ENCODE measurements around the gene SLC25A22.

The SLC25A22 gene

DNA sequence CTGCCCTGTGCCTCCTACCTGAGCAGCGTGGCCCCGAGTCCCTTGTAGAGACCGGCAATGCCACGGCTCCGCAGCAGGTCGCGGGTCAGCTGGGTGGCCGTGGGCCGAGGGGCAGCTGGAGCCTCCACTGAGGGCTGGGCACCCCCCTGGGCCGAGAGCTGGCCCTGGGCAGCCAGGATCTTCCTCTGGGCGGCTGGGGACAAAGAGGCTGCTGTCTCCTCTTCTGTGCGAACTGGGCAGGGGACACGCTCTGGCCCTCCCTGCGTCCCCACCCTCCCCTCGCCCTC, 5.6 kb downstream of the SLC25A22 start:
- no peaks in the 10 kb centered on the region for H3K9me2 ChIP-seq (ENCODE audit: low read depth, low read length)
- no peak overlapping the region for H2AFZ ChIP-seq (ENCODE audit: low read length)
- H3K27me3 ChIP-seq (ENCODE audit: insufficient read depth, low read length): no peaks in the 10 kb centered on the region; the same call in 1 of the 2 replicates
- no peaks in the 10 kb centered on the region for H3K9me3 ChIP-seq (ENCODE audit: low read length)
- H3K36me3 ChIP-seq (ENCODE audit: insufficient read depth, low read length): peaks cover 9% of the 10 kb centered on the region; the same call in 1 of the 2 replicates
- no peaks in the 10 kb centered on the region for H3K79me2 ChIP-seq (ENCODE audit: insufficient read depth, low read length)
- peaks cover 46% of the 10 kb centered on the region for H3K4me1 ChIP-seq (ENCODE audit: insufficient read depth, low read length, severe bottlenecking)
- H4K20me1 ChIP-seq (ENCODE audit: insufficient read depth, low read length): no peaks in the 10 kb centered on the region
- TF ChIP-seq, protein P1, sequence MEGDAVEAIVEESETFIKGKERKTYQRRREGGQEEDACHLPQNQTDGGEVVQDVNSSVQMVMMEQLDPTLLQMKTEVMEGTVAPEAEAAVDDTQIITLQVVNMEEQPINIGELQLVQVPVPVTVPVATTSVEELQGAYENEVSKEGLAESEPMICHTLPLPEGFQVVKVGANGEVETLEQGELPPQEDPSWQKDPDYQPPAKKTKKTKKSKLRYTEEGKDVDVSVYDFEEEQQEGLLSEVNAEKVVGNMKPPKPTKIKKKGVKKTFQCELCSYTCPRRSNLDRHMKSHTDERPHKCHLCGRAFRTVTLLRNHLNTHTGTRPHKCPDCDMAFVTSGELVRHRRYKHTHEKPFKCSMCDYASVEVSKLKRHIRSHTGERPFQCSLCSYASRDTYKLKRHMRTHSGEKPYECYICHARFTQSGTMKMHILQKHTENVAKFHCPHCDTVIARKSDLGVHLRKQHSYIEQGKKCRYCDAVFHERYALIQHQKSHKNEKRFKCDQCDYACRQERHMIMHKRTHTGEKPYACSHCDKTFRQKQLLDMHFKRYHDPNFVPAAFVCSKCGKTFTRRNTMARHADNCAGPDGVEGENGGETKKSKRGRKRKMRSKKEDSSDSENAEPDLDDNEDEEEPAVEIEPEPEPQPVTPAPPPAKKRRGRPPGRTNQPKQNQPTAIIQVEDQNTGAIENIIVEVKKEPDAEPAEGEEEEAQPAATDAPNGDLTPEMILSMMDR (IDR thresholded peaks at IDR 0.05; ENCODE audit: low read length): no peak
- no peak for TF ChIP-seq EZH2 (IDR thresholded peaks at IDR 0.05; ENCODE audit: borderline replicate concordance, low read length)
- H3F3A ChIP-seq (ENCODE audit: insufficient read depth, low read length): no peaks in the 10 kb centered on the region
- H3K9ac ChIP-seq (ENCODE audit: low read length): no peak overlapping the region
- H3K27ac ChIP-seq (ENCODE audit: low read depth, low read length, poor library complexity, severe bottlenecking): no peak overlapping the region
- no peak overlapping the region for H3K4me2 ChIP-seq (ENCODE audit: low read length)
- H3K4me3 ChIP-seq (ENCODE audit: low read depth, low read length, poor library complexity, severe bottlenecking): no peak overlapping the region

DNA sequence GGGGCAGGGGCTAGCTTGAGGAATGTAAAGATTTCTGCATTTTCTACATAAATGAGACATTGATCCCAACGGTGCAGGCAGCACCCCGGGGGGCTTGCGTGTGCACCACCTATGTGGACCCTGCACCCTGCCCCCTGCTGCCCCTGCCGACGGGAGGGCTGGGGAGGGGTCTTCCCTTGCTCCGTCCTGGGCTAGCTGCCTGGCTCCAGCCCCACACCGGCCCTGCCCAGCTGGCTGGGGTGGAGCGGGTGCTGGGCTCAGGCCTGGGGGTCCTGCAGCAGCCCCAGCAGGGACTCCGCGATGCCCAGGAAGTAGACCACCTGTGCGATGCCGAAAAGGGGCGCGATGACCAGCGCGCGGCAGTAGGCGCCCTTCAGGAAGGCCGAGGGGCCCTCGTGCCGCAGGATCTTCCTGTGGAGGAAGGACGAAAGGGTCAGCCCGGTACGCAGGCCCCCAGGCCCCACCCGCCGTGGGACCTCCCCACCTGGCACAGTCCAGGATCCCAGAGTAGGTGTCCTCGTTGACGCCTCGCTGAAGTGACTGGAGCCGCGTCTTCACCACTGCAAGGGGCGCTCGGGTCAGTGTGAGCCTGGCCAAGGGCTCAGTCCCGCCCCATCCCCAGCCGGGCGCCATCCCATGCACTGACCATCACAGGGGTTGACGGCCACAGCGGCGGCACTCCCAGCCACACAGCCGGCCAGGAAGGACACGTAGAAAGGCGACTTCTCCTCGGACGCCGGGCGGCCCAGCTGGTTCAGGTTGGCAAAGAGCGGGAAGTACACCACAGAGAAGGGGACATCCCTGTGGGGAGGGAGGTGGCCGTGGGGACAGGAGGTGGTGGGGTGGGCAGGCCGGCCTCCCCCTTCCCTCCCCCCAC, 6.2 kb downstream of the SLC25A22 start:
- Histone ChIP-seq H3K79me2 (ENCODE audit: insufficient read depth, low read length) (no peaks in the 10 kb centered on the region), H3K4me1 (ENCODE audit: insufficient read depth, low read length, severe bottlenecking) (peaks cover 46% of the 10 kb centered on the region), H4K20me1 (ENCODE audit: insufficient read depth, low read length) (no peaks in the 10 kb centered on the region), H3K9me3 (ENCODE audit: low read length) (no peaks in the 10 kb centered on the region), H2AFZ (ENCODE audit: low read length) (no peak overlapping the region), H3F3A (ENCODE audit: insufficient read depth, low read length) (no peaks in the 10 kb centered on the region), H3K27me3 (ENCODE audit: insufficient read depth, low read length) (no peaks in the 10 kb centered on the region; the same call in 1 of the 2 replicates), H3K9me2 (ENCODE audit: low read depth, low read length) (no peaks in the 10 kb centered on the region), H3K27ac (ENCODE audit: low read depth, low read length, poor library complexity, severe bottlenecking) (no peak overlapping the region), H3K36me3 (ENCODE audit: insufficient read depth, low read length) (peaks cover 9% of the 10 kb centered on the region; the same call in 1 of the 2 replicates), H3K4me2 (ENCODE audit: low read length) (no peak overlapping the region), H3K4me3 (ENCODE audit: low read depth, low read length, poor library complexity, severe bottlenecking) (no peak overlapping the region), H3K9ac (ENCODE audit: low read length) (no peak overlapping the region)
- TF ChIP-seq, protein P1 (IDR thresholded peaks at IDR 0.05; ENCODE audit: low read length): no peak
- no peak for TF ChIP-seq EZH2 (IDR thresholded peaks at IDR 0.05; ENCODE audit: borderline replicate concordance, low read length)

DNA sequence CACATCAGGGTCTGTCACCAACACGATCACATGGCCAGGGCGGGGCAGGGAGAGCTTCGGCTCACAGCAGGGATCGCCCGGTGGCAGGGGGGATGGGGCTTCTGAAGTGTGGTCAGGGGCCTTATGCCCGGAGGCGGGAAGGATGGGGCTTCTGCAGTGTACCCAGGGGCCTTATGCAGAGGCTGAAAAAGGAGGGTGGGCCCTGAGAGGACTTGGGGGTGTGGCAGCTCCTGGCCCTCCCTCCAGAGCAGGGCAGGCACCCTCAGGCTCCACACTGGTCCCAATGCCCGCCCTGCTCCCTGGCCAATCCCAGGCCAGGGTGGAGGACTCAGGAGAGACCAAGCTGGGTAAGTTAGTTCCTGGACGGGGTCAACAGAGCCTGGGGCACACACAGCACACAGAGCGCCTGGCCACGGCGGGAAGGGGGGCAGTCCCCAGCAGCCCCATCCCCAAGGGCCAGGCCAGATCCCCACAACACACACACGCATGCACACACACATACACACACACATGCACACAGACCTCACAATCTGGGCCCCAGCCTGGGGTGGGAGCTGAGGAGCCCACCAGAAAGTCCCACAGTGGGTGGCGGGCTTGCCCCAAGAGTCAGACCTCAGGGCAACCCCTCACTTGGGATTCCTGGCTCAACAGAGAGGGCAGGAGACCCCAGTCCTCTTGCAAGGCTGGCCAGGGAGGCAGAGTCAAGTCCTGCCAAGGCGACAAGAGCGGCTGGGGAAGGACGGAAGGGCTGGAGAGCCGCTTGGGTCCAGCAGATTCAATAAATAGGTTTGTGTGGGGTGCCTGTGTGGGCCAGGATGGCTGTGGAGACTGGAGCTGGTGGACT, 7.1 kb downstream of the SLC25A22 start:
- Histone ChIP-seq H4K20me1 (ENCODE audit: insufficient read depth, low read length) (no peaks in the 10 kb centered on the region), H3K9me2 (ENCODE audit: low read depth, low read length) (no peaks in the 10 kb centered on the region), H3K9me3 (ENCODE audit: low read length) (no peaks in the 10 kb centered on the region), H3K9ac (ENCODE audit: low read length) (no peak overlapping the region), H3K4me2 (ENCODE audit: low read length) (no peak overlapping the region), H3K27ac (ENCODE audit: low read depth, low read length, poor library complexity, severe bottlenecking) (no peak overlapping the region), H3K27me3 (ENCODE audit: insufficient read depth, low read length) (no peaks in the 10 kb centered on the region; the same call in 1 of the 2 replicates), H2AFZ (ENCODE audit: low read length) (no peak overlapping the region), H3K36me3 (ENCODE audit: insufficient read depth, low read length) (peaks cover 9% of the 10 kb centered on the region), H3K79me2 (ENCODE audit: insufficient read depth, low read length) (no peaks in the 10 kb centered on the region), H3K4me1 (ENCODE audit: insufficient read depth, low read length, severe bottlenecking) (peaks cover 38% of the 10 kb centered on the region), H3K4me3 (ENCODE audit: low read depth, low read length, poor library complexity, severe bottlenecking) (no peak overlapping the region), H3F3A (ENCODE audit: insufficient read depth, low read length) (no peaks in the 10 kb centered on the region)
- no peak for TF ChIP-seq EZH2 (IDR thresholded peaks at IDR 0.05; ENCODE audit: borderline replicate concordance, low read length)
- TF ChIP-seq, protein P1 (IDR thresholded peaks at IDR 0.05; ENCODE audit: low read length): no peak
